ENCODE data around the gene MYO5B.

DNA sequence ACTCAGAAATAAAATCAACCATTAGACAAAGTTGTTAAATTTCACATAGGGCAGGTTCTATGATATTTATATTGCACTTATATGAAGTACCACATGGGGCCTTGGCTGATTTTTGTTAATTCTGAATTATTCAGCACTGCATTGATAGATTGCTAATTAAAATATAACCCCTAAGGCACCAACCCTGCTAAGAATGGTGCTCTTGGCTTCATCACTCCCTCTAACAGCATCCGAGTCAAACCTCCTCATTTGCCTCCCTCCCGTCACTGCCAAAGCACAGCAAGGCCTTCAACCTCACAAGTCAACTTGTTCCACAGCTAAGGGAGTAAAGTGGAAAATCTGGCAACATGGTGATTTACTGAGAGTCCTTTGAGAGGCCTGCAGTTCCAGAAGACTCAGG, 27.0 kb downstream of the MYO5B start:
- no peak for TF ChIP-seq CTCF (IDR thresholded peaks at IDR 0.05; ENCODE audit: insufficient read depth, low read length, poor library complexity, severe bottlenecking)
- no peak for TF ChIP-seq EZH2phosphoT487 (conservative IDR thresholded peaks at IDR 0.05; ENCODE audit: low read length)
